SH-SY5Y (cell line): ENCODE measurements around the gene ZNF316.

Experiments used
- GATA2 ChIP-seq: IDR thresholded peaks from 2 replicates; pipeline ENCODE4 v1.6.1; 2011; ENCODE audit warnings: mild to moderate bottlenecking, low read depth, low read length
- GATA3 ChIP-seq: IDR thresholded peaks from 2 replicates; pipeline ENCODE4 v1.6.1; 2011; ENCODE audit warnings: low read depth, mild to moderate bottlenecking, low read length, moderate library complexity

The ZNF316 gene

GRCh38 chr7:6614953-6615722, 22.0 kb upstream of the ZNF316 start, which contains the start of gene ZNF853:
ZNF853 (plus strand) TSS chr7:6615610; CDS start chr7:6616175, 565 bp downstream.
- no peak for TF ChIP-seq GATA3
- TF ChIP-seq GATA2, result no peak

GRCh38 chr7:6615723-6616555, 21.2 kb upstream of the ZNF316 start:
- no peak for TF ChIP-seq GATA3
- no peak for TF ChIP-seq GATA2

- TF ChIP-seq GATA3 (no peak), GATA2 (no peak)
Observed at GRCh38 chr7:6616854-6617643, 20.1 kb upstream of the ZNF316 start.

GRCh38 chr7:6618621-6619020, 18.5 kb upstream of the ZNF316 start:
- no peak for TF ChIP-seq GATA2
- no peak for TF ChIP-seq GATA3

- TF ChIP-seq GATA3 (no peak), GATA2 (no peak)
Observed at GRCh38 chr7:6619961-6620360, 17.2 kb upstream of the ZNF316 start.

GRCh38 chr7:6621195-6622133, 15.7 kb upstream of the ZNF316 start:
- no peak for TF ChIP-seq GATA3

- TF ChIP-seq GATA2 (no peak), GATA3 (no peak)
Observed at GRCh38 chr7:6622134-6622710, 14.9 kb upstream of the ZNF316 start.

- TF ChIP-seq GATA3 (no peak), GATA2 (no peak)
Observed at GRCh38 chr7:6623589-6624245, 13.4 kb upstream of the ZNF316 start.

- TF ChIP-seq GATA2 (no peak), GATA3 (no peak)
Observed at GRCh38 chr7:6624246-6624611, 12.9 kb upstream of the ZNF316 start.

GRCh38 chr7:6628045-6628444, 9.1 kb upstream of the ZNF316 start:
- no peak for TF ChIP-seq GATA3
- no peak for TF ChIP-seq GATA2

GRCh38 chr7:6630007-6630849, 6.9 kb upstream of the ZNF316 start:
- no peak for TF ChIP-seq GATA3
- no peak for TF ChIP-seq GATA2

- TF ChIP-seq GATA3, result no peak
- no peak for TF ChIP-seq GATA2
Observed at GRCh38 chr7:6631605-6632004, 5.5 kb upstream of the ZNF316 start.
